B cell (primary cell): ENCODE measurements around the gene GIGYF1. TPM values are rescaled to one million over a fixed set of nuclear protein-coding genes. Genes with fewer than 3 reads are reported as not detected.

Experiments used
- ATAC-seq: fragments of 200-7000 bp; cut with Tn5 transposase; one replicate; pipeline ENCODE4 v1.10.0; 2021; ENCODE audit warnings: low read depth, mild to moderate bottlenecking, moderate number of reproducible peaks, moderate library complexity
- CTCF ChIA-PET: fragments of 350-600 bp; sonication (Branson Sonifier 250); formaldehyde crosslinking; loops from one replicate; lab custom pipeline; 2021; ENCODE audit warnings: antibody characterized with exemption, inconsistent platforms; lab: Charles Lee
- POLR2A ChIA-PET: fragments of 350-600 bp; sonication (Branson Sonifier 250); formaldehyde crosslinking; loops from one replicate; lab custom pipeline; 2021; ENCODE audit warnings: antibody characterized with exemption; lab: Charles Lee
- DNase-seq: peaks from one replicate; pipeline ENCODE4 v3.0.0; 2013
- H2AFZ ChIP-seq: 2 replicates; pipeline ENCODE4 v1.6.1; 2012; ENCODE audit warnings: mild to moderate bottlenecking, low read depth, low read length; ENCODE audit not compliant: insufficient read depth, poor library complexity, severe bottlenecking
- H3K27ac ChIP-seq, 2 donors: 1 replicate in 1 of 2; 2 replicates in 1 of 2; pipeline ENCODE4 v1.5.1; 2012 to 2013; ENCODE audit warnings: low read length in 2 of 2, mild to moderate bottlenecking in 2 of 2, moderate library complexity in 1 of 2
- H3K27me3 ChIP-seq, 4 experiments: fragments of 200-600 bp in 1 of 4; sonication (generic) in 1 of 4; replicated peaks in 1 of 4; 1 replicate in 2 of 4; 2 replicates in 2 of 4; pipeline versions ENCODE4 v1.6.1 to v1.7.0; 2013 to 2016; ENCODE audit warnings: low read length in 3 of 4, mild to moderate bottlenecking in 2 of 4, mixed read lengths in 1 of 4, moderate library complexity in 1 of 4; ENCODE audit not compliant: insufficient read depth in 4 of 4, control insufficient read depth in 3 of 4; ENCODE audit errors: control extremely low read depth in 1 of 4
- H3K36me3 ChIP-seq, 2 experiments: replicated peaks in 1 of 2; 1 replicate in 1 of 2; 2 replicates in 1 of 2; pipeline versions ENCODE4 v1.6.1 to v1.7.1; 2013; ENCODE audit warnings: low read length in 1 of 2; ENCODE audit not compliant: insufficient read depth in 2 of 2, control insufficient read depth in 1 of 2; ENCODE audit errors: control extremely low read depth in 1 of 2, extremely low read depth in 1 of 2
- H3K4me1 ChIP-seq, 2 donors: fragments of 200-600 bp in 1 of 2; sonication (generic) in 1 of 2; 1 replicate in 1 of 2; 2 replicates in 1 of 2; pipeline versions ENCODE4 v1.5.1 to v1.6.1; 2013 to 2017; ENCODE audit warnings: low read length in 2 of 2; ENCODE audit not compliant: control insufficient read depth in 2 of 2, insufficient read depth in 2 of 2
- H3K4me2 ChIP-seq: replicated peaks from 2 replicates; pipeline ENCODE3; 2012; ENCODE audit warnings: mild to moderate bottlenecking, low read depth, low read length; ENCODE audit not compliant: poor library complexity, severe bottlenecking
- H3K4me3 ChIP-seq, 5 experiments: fragments of 200-600 bp in 1 of 5; sonication (generic) in 1 of 5; 1 replicate in 3 of 5; 2 replicates in 2 of 5; pipeline versions ENCODE4 v1.5.1 to v1.7.0; 2011 to 2016; ENCODE audit warnings: low read length in 4 of 5, mild to moderate bottlenecking in 4 of 5, low read depth in 2 of 5, control low read depth in 1 of 5, moderate library complexity in 1 of 5; ENCODE audit not compliant: insufficient read depth in 1 of 5; ENCODE audit errors: control extremely low read depth in 1 of 5, extremely low read depth in 1 of 5
- H3K79me2 ChIP-seq: fragments of 200-600 bp; sonication (generic); one replicate; pipeline ENCODE4 v1.6.0; 2016; ENCODE audit warnings: low read length; ENCODE audit not compliant: control insufficient read depth, insufficient read depth
- H3K9ac ChIP-seq: fragments of 200-600 bp; sonication (generic); 2 replicates; pipeline ENCODE4 v1.6.1; 2017; ENCODE audit warnings: mild to moderate bottlenecking, low read length, moderate library complexity
- H3K9me3 ChIP-seq, 3 donors: one replicate each; pipeline versions ENCODE4 v1.6.1 to v1.7.1; 2013; ENCODE audit warnings: low read length in 2 of 3; ENCODE audit not compliant: control insufficient read depth in 2 of 3, insufficient read depth in 1 of 3; ENCODE audit errors: control extremely low read depth in 1 of 3
- H4K20me1 ChIP-seq: 2 replicates; pipeline ENCODE4 v1.6.0; 2012; ENCODE audit warnings: mild to moderate bottlenecking, low read length; ENCODE audit not compliant: insufficient read depth, control insufficient read depth, poor library complexity, severe bottlenecking
- H3K27ac Mint-ChIP-seq: one replicate; pipeline ENCODE4 v1.8.0; 2021; ENCODE audit warnings: mixed read lengths
- H3K27me3 Mint-ChIP-seq: one replicate; pipeline ENCODE4 v1.8.0; 2021; ENCODE audit warnings: mixed read lengths
- H3K4me1 Mint-ChIP-seq: one replicate; pipeline ENCODE4 v1.8.0; 2021; ENCODE audit warnings: mixed read lengths
- H3K4me3 Mint-ChIP-seq: one replicate; pipeline ENCODE4 v1.8.0; 2021; ENCODE audit warnings: mixed read lengths
- H3K9me3 Mint-ChIP-seq: one replicate; pipeline ENCODE4 v1.8.0; 2022; ENCODE audit warnings: mixed read lengths; ENCODE audit not compliant: insufficient read depth
- EZH2 ChIP-seq: IDR thresholded peaks from 2 replicates; pipeline ENCODE4 v1.6.1; 2012; ENCODE audit warnings: borderline replicate concordance, low read depth, mild to moderate bottlenecking, moderate library complexity, low read length; ENCODE audit not compliant: insufficient read depth, poor library complexity, severe bottlenecking
- WGBS: methylation state at CpG from one replicate; pipeline ENCODE4 v1.1.5; 2013; ENCODE audit warnings: missing lambda C conversion rate; ENCODE audit not compliant: insufficient coverage; 5-methylcytosine and 5-hydroxymethylcytosine counted together
- intact Hi-C: fragments of 100-400 bp; cut with micrococcal nuclease; formaldehyde crosslinking; loops from one replicate; pipeline ENCODE4 v1.10.0; 2022
- polyA plus RNA-seq: library from polyadenylated mRNA; depleted of rRNA; stranded (reverse); fragments of >200 nt; gene quantifications from 2 replicates; pipeline ENCODE4 v1.2.3, GENCODE V29; 2012
- total RNA-seq, 2 donors: library from RNA; stranded (reverse); fragments of 120-200 nt in 1 of 2; gene quantifications; 1 replicate in 1 of 2; 2 replicates in 1 of 2; pipeline versions ENCODE4 v1.2.3 to v1.2.4, GENCODE V29; 2013 to 2022
- TF ChIP-seq, protein P1 (sequence below): fragments of 200-600 bp; IDR thresholded peaks from one replicate; pipeline ENCODE4 v1.8.0; 2022; ENCODE audit warnings: antibody characterized with exemption, mild to moderate bottlenecking

The GIGYF1 gene
- total and polyA plus RNA-seq, 2 donors (not counting 1 experiment from before 2014, with no cell fraction given) = 45.9 to 134 TPM

GRCh38 chr7:100685049-100685605 is 8.9 kb downstream of the GIGYF1 start:
- ChIA-PET POLR2A (interaction anchor here (0.5 to 0.7 kb wide), 2 partner anchors 51 to 94 kb away, joined by 4 to 7 read pairs; no protein-coding TSS in a partner anchor), CTCF (interaction anchor here (0.9 kb wide), 1 partner anchor 73 kb away, joined by 3 read pairs; the partner anchor contains the start of gene MOSPD3)
- Mint-ChIP-seq H3K4me3 (no peak overlapping the region), H3K27ac (no peak overlapping the region), H3K9me3 (no peaks in the 10 kb centered on the region), H3K27me3 (no peaks in the 10 kb centered on the region), H3K4me1 (peaks cover 17% of the 10 kb centered on the region)
- TF ChIP-seq EZH2 = no peak
- TF ChIP-seq, protein P1, sequence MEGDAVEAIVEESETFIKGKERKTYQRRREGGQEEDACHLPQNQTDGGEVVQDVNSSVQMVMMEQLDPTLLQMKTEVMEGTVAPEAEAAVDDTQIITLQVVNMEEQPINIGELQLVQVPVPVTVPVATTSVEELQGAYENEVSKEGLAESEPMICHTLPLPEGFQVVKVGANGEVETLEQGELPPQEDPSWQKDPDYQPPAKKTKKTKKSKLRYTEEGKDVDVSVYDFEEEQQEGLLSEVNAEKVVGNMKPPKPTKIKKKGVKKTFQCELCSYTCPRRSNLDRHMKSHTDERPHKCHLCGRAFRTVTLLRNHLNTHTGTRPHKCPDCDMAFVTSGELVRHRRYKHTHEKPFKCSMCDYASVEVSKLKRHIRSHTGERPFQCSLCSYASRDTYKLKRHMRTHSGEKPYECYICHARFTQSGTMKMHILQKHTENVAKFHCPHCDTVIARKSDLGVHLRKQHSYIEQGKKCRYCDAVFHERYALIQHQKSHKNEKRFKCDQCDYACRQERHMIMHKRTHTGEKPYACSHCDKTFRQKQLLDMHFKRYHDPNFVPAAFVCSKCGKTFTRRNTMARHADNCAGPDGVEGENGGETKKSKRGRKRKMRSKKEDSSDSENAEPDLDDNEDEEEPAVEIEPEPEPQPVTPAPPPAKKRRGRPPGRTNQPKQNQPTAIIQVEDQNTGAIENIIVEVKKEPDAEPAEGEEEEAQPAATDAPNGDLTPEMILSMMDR = no peak
- H3K4me3 ChIP-seq = no peak overlapping the region
- peaks cover 0 to 85% of the 10 kb centered on the region in 2 experiments for H3K36me3 ChIP-seq
- no peaks in the 10 kb centered on the region for H3K9me3 ChIP-seq
- no peak overlapping the region for H3K9ac ChIP-seq
- peaks cover 11 to 13% of the 10 kb centered on the region in 2 donors for H3K4me1 ChIP-seq
- 95% methylated on average over 11 of the region's 18 CpGs for WGBS
- peaks cover 36% of the 10 kb centered on the region for H3K79me2 ChIP-seq
- no peak overlapping the region for H2AFZ ChIP-seq
- ATAC-seq (no peak), DNase-seq (no peak)
- no peak overlapping the region for H3K4me2 ChIP-seq
- peaks cover 79% of the 10 kb centered on the region for H4K20me1 ChIP-seq
- intact Hi-C loops = no loop called here
- H3K27ac ChIP-seq = no peak overlapping the region
- no peaks in the 10 kb centered on the region for H3K27me3 ChIP-seq

DNA sequence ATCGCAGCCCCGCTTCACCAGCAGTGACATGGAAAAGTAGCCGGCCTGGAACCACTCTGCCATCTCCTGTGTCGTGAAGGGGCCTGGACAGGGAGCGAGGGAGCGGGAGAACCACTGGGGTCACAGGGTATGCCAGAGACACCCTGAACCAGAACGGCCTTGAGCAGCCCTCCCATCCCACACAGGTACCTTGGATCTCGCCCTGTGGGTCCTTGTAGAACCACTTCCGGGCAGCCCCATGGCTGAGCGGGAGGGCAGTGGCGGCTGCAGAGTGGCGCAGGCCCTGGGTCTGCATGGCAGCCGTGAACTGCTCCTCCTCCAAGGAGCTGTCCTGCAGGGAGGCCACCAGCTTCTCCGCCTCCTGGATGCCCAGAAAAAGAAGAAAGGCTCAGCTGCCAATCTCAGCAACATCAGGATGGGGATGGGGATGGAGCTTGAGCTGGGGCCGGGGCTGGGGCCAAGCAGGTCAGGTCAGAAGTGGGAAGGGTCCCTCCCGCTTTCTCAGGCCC is 9.5 kb downstream of the GIGYF1 start:
- no peak overlapping the region for H3K4me2 ChIP-seq
- Mint-ChIP-seq H3K4me3 (no peak overlapping the region), H3K27me3 (no peaks in the 10 kb centered on the region), H3K9me3 (no peaks in the 10 kb centered on the region), H3K27ac (no peak overlapping the region), H3K4me1 (peaks cover 12% of the 10 kb centered on the region)
- H3K9me3 ChIP-seq = no peaks in the 10 kb centered on the region
- intact Hi-C loops = no loop called here
- ATAC-seq = no peak
- no peak overlapping the region for H3K9ac ChIP-seq
- DNase-seq = no peak
- ChIA-PET POLR2A (interaction anchor here (0.7 kb wide), 2 partner anchors 51 to 171 kb away, joined by 6 to 7 read pairs; no protein-coding TSS in a partner anchor), CTCF (interaction anchor here (0.9 kb wide), 1 partner anchor 72 kb away, joined by 3 read pairs; the partner anchor contains the start of gene MOSPD3)
- no peak overlapping the region for H3K4me3 ChIP-seq
- no peaks in the 10 kb centered on the region for H3K27me3 ChIP-seq
- TF ChIP-seq, protein P1 = no peak
- no peak for TF ChIP-seq EZH2
- H3K36me3 ChIP-seq = peaks cover 0 to 84% of the 10 kb centered on the region in 2 experiments
- H2AFZ ChIP-seq = no peak overlapping the region
- peaks cover 76% of the 10 kb centered on the region for H4K20me1 ChIP-seq
- H3K4me1 ChIP-seq = peaks cover 6 to 7% of the 10 kb centered on the region in 2 donors
- 97% methylated on average over 14 of the region's 16 CpGs for WGBS
- H3K27ac ChIP-seq = no peak overlapping the region
- peaks cover 31% of the 10 kb centered on the region for H3K79me2 ChIP-seq
